K562 (cell line): ENCODE data around the gene TREM1. TPM values are rescaled to one million over a fixed set of nuclear protein-coding genes. Genes with fewer than 3 reads are reported as not detected.

Experiments used
- CBFA2T3 ChIP-seq: fragments of 450-650 bp; IDR thresholded peaks from 2 replicates; pipeline ENCODE4 v1.6.1; 2017
- CCNT2 ChIP-seq: IDR thresholded peaks from 2 replicates; pipeline ENCODE4 v1.6.1; 2011; ENCODE audit warnings: borderline replicate concordance, low read depth, mild to moderate bottlenecking, moderate library complexity, mixed read lengths, low read length; ENCODE audit not compliant: insufficient read length; ENCODE audit errors: extremely low read depth
- COPS2 ChIP-seq: fragments of 450-650 bp; conservative IDR thresholded peaks from 2 replicates; pipeline ENCODE4 v1.6.1; 2016; ENCODE audit warnings: mild to moderate bottlenecking, moderate library complexity
- CREM ChIP-seq: IDR thresholded peaks from 2 replicates; pipeline ENCODE4 v1.6.1; 2014; ENCODE audit warnings: antibody characterized with exemption, low read depth
- ERF ChIP-seq: fragments of 450-650 bp; formaldehyde crosslinking; IDR thresholded peaks from 2 replicates; pipeline ENCODE4 v1.4.0; 2020; ENCODE audit warnings: mild to moderate bottlenecking, mixed read lengths
- ETV1 ChIP-seq: fragments of 450-650 bp; conservative IDR thresholded peaks from 2 replicates; pipeline ENCODE4 v1.6.1; 2016; ENCODE audit warnings: missing genetic modification characterization, control low read depth, low read depth, missing compliant biosample characterization
- GATA2 ChIP-seq: sonication (generic); formaldehyde crosslinking; IDR thresholded peaks from 2 replicates; pipeline ENCODE4 v1.4.0; 2020; ENCODE audit warnings: mild to moderate bottlenecking, missing genetic modification reagents
- HDAC2 ChIP-seq: fragments of 450-650 bp; IDR thresholded peaks from 2 replicates; pipeline ENCODE4 v1.6.1; 2016; ENCODE audit warnings: mild to moderate bottlenecking
- HDAC3 ChIP-seq: fragments of 450-650 bp; IDR thresholded peaks from 2 replicates; pipeline ENCODE4 v1.6.1; 2018; ENCODE audit warnings: borderline replicate concordance, mild to moderate bottlenecking, moderate library complexity; ENCODE audit not compliant: partially characterized antibody
- HMGN3 ChIP-seq: IDR thresholded peaks from 2 replicates; pipeline ENCODE4 v1.6.1; 2011; ENCODE audit warnings: borderline replicate concordance, low read depth, mild to moderate bottlenecking, mixed read lengths, low read length; ENCODE audit not compliant: insufficient read length; ENCODE audit errors: extremely low read depth
- KLF16 ChIP-seq: IDR thresholded peaks from 2 replicates; pipeline ENCODE4 v1.6.1; 2016; ENCODE audit warnings: antibody characterized with exemption
- MAFK ChIP-seq: IDR thresholded peaks from 2 replicates; pipeline ENCODE4 v1.6.1; 2011; ENCODE audit warnings: low read length, improper control_type of control experiment
- MNT ChIP-seq, 2 experiments: fragments of 450-650 bp; conservative IDR thresholded peaks; 2 replicates each; pipeline ENCODE4 v1.6.1; 2017; ENCODE audit warnings: mild to moderate bottlenecking in 2 of 2, moderate library complexity in 2 of 2
- MYC ChIP-seq, 2 experiments: fragments of 250-450 bp in 1 of 2; sonication (Bioruptor Pico) in 1 of 2; IDR thresholded peaks; 2 replicates each; pipeline versions ENCODE4 v1.5.1 to v1.6.1; 2012 to 2021; ENCODE audit warnings: low read depth in 2 of 2, borderline replicate concordance in 1 of 2, improper control_type of control experiment in 1 of 2, low read length in 1 of 2, mild to moderate bottlenecking in 1 of 2, moderate library complexity in 1 of 2
- NBN ChIP-seq: fragments of 450-650 bp; IDR thresholded peaks from 2 replicates; pipeline ENCODE4 v1.6.1; 2016; ENCODE audit warnings: low read depth, mild to moderate bottlenecking
- NFATC3 ChIP-seq: fragments of 450-650 bp; IDR thresholded peaks from 2 replicates; pipeline ENCODE4 v1.6.1; 2017; ENCODE audit warnings: mild to moderate bottlenecking
- NFIX ChIP-seq: fragments of 250-450 bp; sonication (Bioruptor Pico); IDR thresholded peaks from 2 replicates; pipeline ENCODE4 v1.4.0; 2020; ENCODE audit warnings: low read depth, mild to moderate bottlenecking, moderate library complexity
- RHOXF2B ChIP-seq: fragments of 250-450 bp; sonication (Bioruptor Pico); conservative IDR thresholded peaks from 2 replicates; pipeline ENCODE4 v1.5.1; 2021
- SMC3 ChIP-seq: conservative IDR thresholded peaks from 2 replicates; pipeline ENCODE4 v1.6.1; 2011; ENCODE audit warnings: low read depth, low read length, improper control_type of control experiment; ENCODE audit not compliant: insufficient read depth
- SREBF1 ChIP-seq: fragments of 150-350 bp; IDR thresholded peaks from 2 replicates; pipeline ENCODE4 v1.6.1; 2014; ENCODE audit warnings: antibody characterized with exemption, low read depth, low read length, borderline replicate concordance
- TAL1 ChIP-seq: fragments of 450-650 bp; IDR thresholded peaks from 2 replicates; pipeline ENCODE4 v1.6.1; 2016; ENCODE audit warnings: mild to moderate bottlenecking
- TEAD1 ChIP-seq, 2 experiments: fragments of 450-650 bp in 1 of 2; sonication (generic) in 1 of 2; formaldehyde crosslinking; IDR thresholded peaks; 2 replicates each; pipeline versions ENCODE4 v1.4.0 to v1.8.0; 2020 to 2022; ENCODE audit warnings: mild to moderate bottlenecking in 2 of 2, missing genetic modification reagents in 1 of 2
- TEAD4 ChIP-seq, 2 experiments: sonication (generic) in 1 of 2; formaldehyde crosslinking in 1 of 2; IDR thresholded peaks; 2 replicates each; pipeline versions ENCODE4 v1.6.1 to v1.8.0; 2012 to 2022; ENCODE audit warnings: borderline replicate concordance in 1 of 2, inconsistent platforms in 1 of 2, low read length in 1 of 2, mild to moderate bottlenecking in 1 of 2, missing genetic modification reagents in 1 of 2
- U2AF2 ChIP-seq: fragments of 200-400 bp; formaldehyde crosslinking; optimal IDR thresholded peaks from 2 replicates; pipeline ENCODE3; 2017; ENCODE audit warnings: low read depth, mild to moderate bottlenecking, low read length
- ZKSCAN1 ChIP-seq: fragments of 150-350 bp; IDR thresholded peaks from 2 replicates; pipeline ENCODE4 v1.6.1; 2016; ENCODE audit warnings: low read depth, low read length
- ZKSCAN3 ChIP-seq: fragments of 250-450 bp; sonication (Bioruptor Pico); IDR thresholded peaks from 2 replicates; pipeline ENCODE4 v1.4.0; 2020
- ZNF311 ChIP-seq: fragments of 250-450 bp; sonication (Bioruptor Pico); IDR thresholded peaks from 2 replicates; pipeline ENCODE4 v1.4.0; 2020; ENCODE audit warnings: mild to moderate bottlenecking, moderate library complexity
- ZNF316 ChIP-seq: fragments of 450-650 bp; IDR thresholded peaks from 2 replicates; pipeline ENCODE4 v1.6.1; 2016
- ZNF408 ChIP-seq: fragments of 250-450 bp; sonication (Bioruptor Pico); IDR thresholded peaks from 2 replicates; pipeline ENCODE4 v1.4.0; 2020; ENCODE audit warnings: low read depth, mild to moderate bottlenecking, moderate library complexity
- ZNF764 ChIP-seq: fragments of 250-450 bp; sonication (Bioruptor Pico); IDR thresholded peaks from 2 replicates; pipeline ENCODE4 v1.4.0; 2020; ENCODE audit warnings: low read depth, mild to moderate bottlenecking, moderate library complexity
- ZNF830 ChIP-seq: fragments of 250-450 bp; sonication (Bioruptor Pico); IDR thresholded peaks from 2 replicates; pipeline ENCODE4 v1.5.0; 2021; ENCODE audit warnings: mild to moderate bottlenecking
- polyA plus RNA-seq, 8 experiments: library from polyadenylated mRNA; depleted of rRNA in 4 of 8; stranded (reverse) in 5 of 8; unstranded in 3 of 8; fragments of >200 nt; fragmentation: Nextera tagmentation in 2 of 8; fragmentation: Illumina TruSeq in 1 of 8; extraction: Ambion mirVana in 2 of 8; extraction: Trizol in 1 of 8; gene quantifications; 2 replicates each; pipeline versions ENCODE4 v1.2.1 to v1.2.3, GENCODE V29; 2011 to 2014; ENCODE audit warnings: inconsistent platforms in 1 of 8, missing spikeins in 1 of 8
- total RNA-seq, 7 experiments: library from RNA; depleted of rRNA in 6 of 7; stranded (reverse); fragments of >200 nt in 6 of 7; fragmentation: Illumina TruSeq in 2 of 7; extraction: Trizol in 2 of 7; gene quantifications; 2 replicates each; pipeline versions ENCODE4 v1.2.1 to v1.2.3, GENCODE V29; 2011 to 2021; ENCODE audit warnings: low replicate concordance in 1 of 7

TREM1 gene
- total and polyA plus RNA-seq, 9 of the 15 experiments (the other 6 are each of a cell fraction or from before 2014, with no cell fraction given) = not detected

- peak in 1 of 2 experiments; percentile 51; a peak in 1 of 4 replicates for TF ChIP-seq MNT (conservative IDR thresholded peaks at IDR 0.05)
- peak; percentile 42 for TF ChIP-seq HDAC3
- TF ChIP-seq CREM = no peak
- no peak for TF ChIP-seq COPS2
- TF ChIP-seq NFATC3 = no peak
- TF ChIP-seq ZNF830 (CRISPR knock-in tag) = no peak
- peak; percentile 94 for TF ChIP-seq TAL1
- no peak for TF ChIP-seq NFIX (CRISPR knock-in tag)
- TF ChIP-seq TEAD4 (IDR thresholded peaks at IDR 0.05; ENCODE audit: low read length) = peak; percentile 95
- no peak for TF ChIP-seq TEAD4 (CRISPR knock-in tag; IDR thresholded peaks at IDR 0.05; ENCODE audit: borderline replicate concordance)
- TF ChIP-seq RHOXF2B (CRISPR knock-in tag) = no peak
- TF ChIP-seq SMC3 = no peak
- TF ChIP-seq MYC (IDR thresholded peaks at IDR 0.05; ENCODE audit: low read depth, low read length) = peak; percentile 76
- no peak for TF ChIP-seq MYC (CRISPR knock-in tag; IDR thresholded peaks at IDR 0.05; ENCODE audit: borderline replicate concordance, low read depth)
- TF ChIP-seq ZNF764 (CRISPR knock-in tag) = no peak
- TF ChIP-seq ZKSCAN1 = no peak
- peak; percentile 90 for TF ChIP-seq KLF16
- no peak for TF ChIP-seq ZNF408 (CRISPR knock-in tag)
- TF ChIP-seq U2AF2 = no peak
- TF ChIP-seq HDAC2 = peak; percentile 64; the same call in 1 of the 2 replicates
- TF ChIP-seq CCNT2 = peak; percentile 50
- TF ChIP-seq ERF (CRISPR knock-in tag) = peak; percentile 31; the same call in 1 of the 2 replicates
- no peak for TF ChIP-seq ZNF316
- TF ChIP-seq ETV1 (tag) = 0 out of 2 replicates have a peak, but pooled peaks have one; percentile 6
- no peak for TF ChIP-seq ZKSCAN3 (CRISPR knock-in tag)
- TF ChIP-seq NBN = 0 out of 2 replicates have a peak, but pooled peaks have one; percentile 72
- TF ChIP-seq HMGN3 = no peak
- peak; percentile 90 for TF ChIP-seq CBFA2T3
- TF ChIP-seq GATA2 = peak; percentile 36; the same call in 1 of the 2 replicates
- peak in 1 of 2 experiments; percentile 33; a peak in 1 of 4 replicates for TF ChIP-seq TEAD1 (CRISPR knock-in tag; IDR thresholded peaks at IDR 0.05)
- no peak for TF ChIP-seq SREBF1
- TF ChIP-seq MAFK = no peak
- no peak for TF ChIP-seq ZNF311 (CRISPR knock-in tag)
These were observed 39.1 kb upstream of the TREM1 start (continued) for GRCh38 chr6:41325446-41326066.
